ENCODE results near the gene MYO10.

Gene MYO10

DNA sequence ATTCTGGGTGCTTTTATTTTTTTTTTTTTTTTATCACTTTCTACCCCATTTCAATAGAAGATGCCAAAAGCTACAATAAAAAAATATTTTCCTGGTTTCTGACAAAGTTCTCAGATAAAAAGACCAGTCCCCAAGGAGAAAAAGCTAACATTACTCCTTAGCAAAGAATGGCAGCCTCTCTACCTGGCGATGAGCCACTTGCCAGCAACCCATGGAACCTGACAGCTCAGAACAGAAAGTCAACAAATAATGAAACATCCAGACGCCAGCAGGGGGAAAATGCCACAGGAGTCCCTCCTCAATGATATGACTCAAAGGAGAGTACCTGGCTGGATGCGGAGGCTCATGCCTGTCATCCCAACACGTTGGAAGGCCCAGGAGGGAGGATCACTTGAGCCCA, 123.2 kb downstream of the MYO10 start:
- DNase-seq (ENCODE audit: low read depth in 2 of 2): no peak

DNA sequence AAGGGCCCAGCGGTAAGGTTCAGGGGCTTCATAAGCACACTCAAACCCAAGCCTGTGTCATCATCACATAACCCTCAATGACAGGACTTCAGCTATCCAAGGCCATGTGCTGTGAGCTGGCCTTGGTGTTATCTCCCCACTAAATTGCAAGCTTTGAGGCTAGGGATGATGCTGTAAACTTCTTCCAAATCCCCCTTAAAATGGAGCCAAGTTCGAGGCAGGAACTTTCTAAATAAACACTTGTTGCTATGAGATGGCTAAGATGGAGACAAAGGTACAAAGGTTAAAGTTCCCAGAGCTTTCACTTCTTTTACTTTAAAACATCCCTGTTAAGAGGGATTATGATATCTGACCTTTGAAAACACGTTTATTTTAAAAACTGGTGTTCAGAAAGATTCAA, 123.6 kb downstream of the MYO10 start:
- no peak for DNase-seq (ENCODE audit: low read depth in 2 of 2)

DNA sequence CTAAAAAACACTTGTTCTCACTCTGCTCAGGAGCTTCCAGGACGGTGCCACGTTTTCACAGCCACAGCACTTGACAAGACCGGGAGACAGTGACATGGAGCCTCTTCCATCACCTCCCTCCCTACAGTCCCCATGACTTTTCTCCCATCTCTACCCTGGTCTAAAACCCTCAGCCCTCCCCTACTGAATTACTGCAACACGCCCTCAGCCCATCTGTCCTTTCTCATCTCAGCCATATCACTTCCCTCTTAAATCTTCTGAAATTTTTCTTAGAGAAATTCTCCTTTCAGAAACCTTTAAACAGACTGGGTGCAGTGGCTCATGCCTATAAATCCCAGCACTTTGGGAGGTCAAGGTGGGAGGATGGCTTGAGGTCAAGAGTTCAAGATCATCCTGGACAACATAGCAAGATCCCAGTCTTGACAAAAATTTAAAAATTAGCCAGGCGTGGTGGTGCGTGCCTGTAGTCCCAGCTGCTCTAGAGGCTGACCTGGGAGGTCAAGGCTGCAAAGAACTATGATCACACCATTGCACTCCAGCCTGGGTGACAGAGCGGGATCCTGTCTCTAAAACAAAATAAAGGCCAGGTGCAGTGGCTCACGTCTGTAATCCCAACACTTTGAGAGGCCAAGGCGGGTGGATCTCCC, 125.8 kb downstream of the MYO10 start:
- no peak for DNase-seq (ENCODE audit: low read depth in 2 of 2)

DNA sequence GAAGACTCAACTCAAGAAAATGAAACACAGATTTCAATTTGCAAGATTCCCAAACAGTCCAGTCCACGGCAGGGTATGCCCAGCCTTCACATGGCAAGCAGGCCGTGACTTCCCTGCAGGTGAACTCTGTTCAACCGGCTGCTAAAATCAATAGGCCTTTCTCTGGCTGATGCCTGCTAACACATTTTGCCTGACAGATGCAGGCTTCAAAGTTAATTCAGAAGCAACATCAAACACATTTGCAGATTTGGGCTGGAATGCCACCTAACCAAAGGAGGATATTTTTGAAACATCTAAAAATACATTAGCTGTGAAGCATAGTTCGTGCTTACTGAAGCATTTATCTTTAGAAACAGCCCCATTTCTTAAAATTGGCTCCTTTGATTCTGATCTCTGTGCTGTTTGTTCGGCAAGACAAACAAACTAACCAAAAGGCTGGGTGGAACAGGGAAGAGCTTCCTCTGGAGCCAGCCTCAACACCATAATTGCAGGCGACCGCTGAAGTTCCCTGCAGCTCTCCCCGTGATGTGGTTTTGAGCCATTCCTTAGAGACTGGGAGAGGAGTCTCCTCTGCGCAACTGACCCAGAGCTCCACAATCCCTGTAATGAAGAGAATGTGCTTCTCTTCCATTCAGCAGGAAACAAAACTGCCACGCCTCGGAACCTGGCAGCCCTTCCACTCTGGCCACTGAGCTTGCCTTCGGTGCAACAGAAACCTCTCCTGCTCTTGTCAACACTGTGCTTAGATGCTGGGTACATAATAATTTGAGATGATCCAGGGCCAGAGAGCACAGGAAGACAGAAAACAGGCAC, 126.5 kb downstream of the MYO10 start:
- DNase-seq (ENCODE audit: low read depth in 2 of 2): no peak

DNA sequence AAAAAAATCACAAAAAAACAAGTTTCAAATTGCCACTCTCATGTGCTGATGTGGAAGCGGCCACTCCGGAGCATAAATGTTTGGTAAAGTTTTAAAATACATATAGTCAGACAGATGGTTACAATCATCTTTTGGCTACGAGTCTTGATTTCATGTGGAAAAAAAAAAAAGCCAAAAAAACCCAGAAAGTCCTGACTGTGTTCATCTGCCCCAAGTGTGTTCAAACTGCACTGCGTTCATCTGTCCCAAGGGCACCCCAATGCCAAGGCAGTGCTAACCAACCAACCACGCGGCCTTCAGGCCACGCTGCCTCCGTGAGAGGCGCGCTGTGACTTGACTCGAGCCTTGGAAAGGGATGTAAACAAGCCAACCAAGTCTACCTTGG, 127.1 kb downstream of the MYO10 start:
- no peak for DNase-seq (ENCODE audit: low read depth in 2 of 2)

DNA sequence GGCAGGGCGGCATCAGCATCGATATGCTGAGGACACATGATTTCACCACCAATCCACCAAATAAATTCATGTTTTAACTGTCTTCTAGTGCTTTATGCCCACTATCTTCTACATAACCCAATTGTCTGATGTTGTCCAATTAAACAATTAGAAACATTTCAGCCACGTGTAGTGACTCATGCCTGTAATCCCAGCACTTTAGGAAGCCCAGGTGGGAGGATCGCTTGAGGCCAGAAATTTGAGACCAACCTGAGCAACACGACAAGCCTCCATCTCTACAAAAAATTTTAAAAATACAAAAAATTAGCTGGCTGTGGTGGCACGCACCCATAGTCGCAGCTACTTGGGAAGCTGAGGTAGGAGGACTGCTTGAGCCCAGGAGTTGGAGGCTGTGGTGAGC, 128.1 kb downstream of the MYO10 start:
- no peak for DNase-seq (ENCODE audit: low read depth in 2 of 2)

DNA sequence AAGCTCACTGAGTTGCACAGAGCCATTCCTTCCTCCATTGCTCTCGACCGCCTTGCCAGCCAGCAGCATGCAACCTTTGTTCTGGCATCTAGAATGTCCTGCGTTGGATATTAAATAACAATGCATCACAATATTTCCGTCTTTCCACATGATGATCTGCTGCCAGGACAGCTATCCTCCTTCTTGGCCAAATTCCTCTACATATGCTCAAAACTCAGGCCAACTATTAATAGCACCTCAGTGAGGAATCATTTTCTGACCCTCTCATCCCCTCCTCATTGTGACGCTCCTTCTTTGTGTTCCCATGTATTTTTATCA, 128.6 kb downstream of the MYO10 start:
- no peak for DNase-seq (ENCODE audit: low read depth in 2 of 2)

DNA sequence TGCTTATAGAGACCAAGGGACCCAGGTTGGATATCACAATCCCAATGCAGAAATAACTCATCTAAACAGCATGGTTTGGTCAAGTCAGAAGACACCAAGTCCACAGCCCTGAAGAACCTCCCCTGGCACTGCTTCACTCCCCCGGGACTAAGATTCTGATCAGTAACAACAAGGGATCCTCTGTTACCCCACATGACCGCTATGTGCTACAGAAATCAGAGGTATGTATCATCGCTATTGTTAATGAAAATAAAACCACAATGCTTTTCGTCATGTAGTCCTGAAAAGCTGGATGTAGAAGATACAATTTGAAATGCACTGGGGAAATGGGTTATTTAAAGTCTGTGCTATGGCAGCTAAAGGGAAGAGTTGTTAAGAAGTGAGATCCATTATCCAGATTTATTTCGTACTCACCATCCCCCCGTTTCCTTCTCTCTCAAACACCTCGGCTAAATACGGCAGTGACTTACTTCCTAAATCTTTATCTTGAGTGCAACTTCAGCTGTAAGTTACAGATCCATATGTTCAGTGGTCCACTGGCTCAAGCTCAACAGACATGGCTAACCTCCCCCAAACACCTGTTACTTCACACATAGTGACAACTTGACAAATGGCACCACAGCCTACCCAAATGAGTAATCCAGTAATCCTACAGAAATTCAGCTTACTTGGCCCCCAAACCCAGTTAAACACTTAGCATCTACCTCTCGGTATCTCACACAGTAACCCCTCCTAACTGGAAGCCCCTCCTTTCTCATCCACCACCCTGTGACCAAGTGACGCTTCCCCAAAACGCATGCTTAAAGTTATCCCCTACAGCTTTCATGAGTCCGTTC, 129.2 kb downstream of the MYO10 start:
- DNase-seq (ENCODE audit: low read depth in 2 of 2): no peak

DNA sequence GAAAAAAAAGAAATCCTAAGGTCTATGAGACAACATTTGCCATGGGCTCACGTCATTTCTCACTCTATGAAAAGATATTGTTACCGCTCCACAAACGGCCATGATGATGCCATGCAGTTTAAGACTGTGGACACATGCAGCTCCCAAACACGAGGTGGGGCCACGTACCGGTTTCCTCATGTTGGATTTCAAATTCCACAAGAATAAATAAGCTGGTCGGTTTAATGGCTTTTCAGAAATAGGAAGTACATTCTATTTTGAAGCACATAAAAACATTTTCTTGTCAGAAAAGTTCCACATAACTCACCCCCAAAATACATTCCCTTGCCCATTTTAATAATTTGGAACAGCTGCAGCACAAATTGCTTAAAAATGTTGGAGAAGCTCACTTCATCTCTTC, 130.6 kb downstream of the MYO10 start:
- no peak for DNase-seq (ENCODE audit: low read depth in 2 of 2)

DNA sequence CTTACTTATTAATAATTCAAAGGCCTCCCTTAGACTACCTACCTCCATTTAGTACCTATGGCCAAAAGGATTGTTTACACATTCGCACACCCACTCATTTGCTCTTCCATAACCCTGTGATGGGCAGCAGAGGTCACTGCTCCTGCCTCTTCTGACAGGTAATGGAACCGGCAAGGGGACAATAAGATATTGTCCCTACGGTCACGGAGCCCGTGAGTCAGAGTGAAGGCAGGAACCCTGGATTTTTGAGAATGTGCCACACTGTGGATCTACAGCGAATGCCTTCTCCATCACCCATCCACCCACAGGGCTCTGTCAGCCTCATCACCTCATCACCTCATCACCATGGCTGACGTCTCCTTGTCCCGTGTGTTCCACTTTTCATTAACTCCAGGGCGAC, 132.3 kb downstream of the MYO10 start:
- no peak for DNase-seq (ENCODE audit: low read depth in 2 of 2)

DNA sequence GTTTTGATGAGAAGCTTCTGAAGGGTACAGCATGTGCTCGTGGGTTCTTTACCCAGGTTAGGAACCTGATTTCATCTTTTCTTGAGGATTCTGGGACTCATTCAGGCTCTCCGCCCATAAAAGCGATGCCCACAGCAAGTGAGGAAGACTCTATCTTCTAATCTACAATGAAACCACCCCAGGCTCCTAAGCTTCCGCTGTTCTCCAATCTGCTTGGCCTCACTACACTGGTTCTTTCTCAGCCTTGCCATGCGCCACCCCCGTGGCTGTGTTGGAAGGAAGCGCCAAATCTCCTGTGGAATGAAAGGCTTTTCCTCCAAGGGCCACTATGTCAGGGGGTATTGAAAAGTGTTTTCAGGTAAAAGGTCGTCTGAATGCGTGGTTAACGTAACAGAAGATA, 135.6 kb downstream of the MYO10 start:
- DNase-seq (ENCODE audit: low read depth in 2 of 2): no peak

DNA sequence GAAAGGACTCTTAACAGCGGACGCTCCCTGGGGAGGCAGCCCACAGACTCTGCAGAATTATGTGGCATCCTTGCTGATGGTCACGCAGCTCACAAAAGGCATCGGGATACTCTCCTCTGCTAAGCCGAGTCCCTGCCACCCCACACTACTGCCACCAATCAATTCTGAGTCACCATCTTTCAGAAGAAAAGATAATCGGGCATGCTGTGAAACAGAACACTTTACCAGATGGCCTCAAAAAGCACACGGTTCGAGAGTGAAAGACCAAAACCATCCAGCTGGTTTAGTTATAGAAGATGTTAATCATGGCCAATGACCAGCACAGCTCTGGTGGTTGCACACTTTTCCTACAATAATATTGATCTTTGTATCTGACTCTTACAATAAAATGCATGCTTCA, 136.3 kb downstream of the MYO10 start:
- no peak for DNase-seq (ENCODE audit: low read depth in 2 of 2)

DNA sequence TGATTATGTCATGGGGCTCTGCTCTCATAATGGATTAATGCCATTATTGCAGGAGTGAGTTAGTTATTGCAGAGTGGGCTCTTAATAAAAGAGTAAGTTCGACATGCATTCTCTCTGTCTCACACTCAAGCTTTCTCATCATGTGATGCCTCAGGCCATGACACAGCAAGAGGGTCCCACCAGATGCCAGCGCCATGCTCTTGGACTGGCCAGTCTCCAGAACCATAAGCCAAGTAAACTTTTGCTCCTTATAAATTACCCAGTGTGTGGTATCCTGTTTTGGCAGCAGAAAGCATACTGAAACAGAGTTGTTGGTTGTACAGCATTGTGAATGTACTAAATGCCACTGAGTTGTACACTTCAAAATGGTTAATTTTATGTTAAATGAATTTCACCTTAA, 138.1 kb downstream of the MYO10 start:
- no peak for DNase-seq (ENCODE audit: low read depth in 2 of 2)

DNA sequence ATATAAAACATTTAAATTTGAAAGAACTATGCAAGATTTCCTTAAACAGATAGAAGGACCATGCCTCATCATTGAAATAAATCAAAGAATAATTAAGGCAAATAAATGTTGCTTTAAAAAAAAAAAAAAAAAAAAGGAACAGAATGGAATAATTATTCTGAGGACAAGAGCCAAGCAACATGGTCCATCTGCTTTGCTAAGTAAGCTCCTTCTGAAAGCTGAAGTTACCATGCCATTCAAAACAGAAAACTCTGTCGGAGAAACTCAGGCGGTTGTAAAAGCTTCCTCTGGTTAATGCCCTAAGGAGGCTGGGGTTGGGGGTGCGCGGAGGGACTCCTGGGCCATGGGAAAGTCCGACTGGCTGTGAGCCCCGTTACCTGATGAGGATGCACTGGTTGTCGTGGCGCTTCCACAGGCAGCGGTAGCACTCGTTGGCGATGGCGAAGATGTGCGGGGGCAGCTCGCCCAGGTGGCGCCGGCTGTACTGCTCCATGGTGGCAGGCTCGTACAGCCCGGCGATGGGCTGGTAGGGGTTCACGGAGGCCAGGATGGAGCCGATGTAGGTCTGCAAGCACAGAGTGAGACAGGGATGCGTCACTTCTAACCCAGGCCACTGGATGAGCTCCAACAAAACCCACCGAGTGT, 141.7 kb downstream of the MYO10 start:
- no peak for DNase-seq (ENCODE audit: low read depth in 2 of 2)

DNA sequence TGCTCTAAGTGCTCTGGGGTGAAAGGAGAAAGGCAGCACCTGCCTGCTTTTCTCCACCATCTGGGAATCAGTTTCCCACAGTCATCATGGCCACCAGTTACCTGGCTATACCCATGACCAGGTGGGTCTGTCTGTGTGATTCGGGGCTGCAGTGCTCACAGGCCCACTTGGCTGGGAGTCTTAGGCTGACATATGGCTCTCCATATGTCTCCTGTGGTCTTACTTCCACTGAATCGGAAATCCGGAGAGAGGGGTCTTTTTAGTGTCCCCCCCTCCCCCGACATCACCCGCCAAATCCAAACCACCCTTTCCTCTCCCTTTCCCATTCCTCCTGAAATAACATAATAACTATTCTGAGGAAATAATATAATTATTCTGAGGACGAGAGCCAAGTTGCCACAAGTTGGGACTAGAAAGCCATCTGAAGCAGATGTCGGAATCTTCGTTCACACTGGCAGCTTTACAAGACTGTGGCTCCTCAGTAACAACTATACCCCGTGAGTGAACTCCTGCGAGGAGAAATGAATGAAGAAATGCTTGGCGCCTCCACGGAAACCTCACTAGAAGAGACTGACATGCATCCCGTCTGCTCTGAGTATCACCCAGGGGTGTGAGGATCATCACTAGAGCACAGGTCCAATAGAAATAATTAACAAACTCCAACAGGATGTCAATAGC, 143.4 kb downstream of the MYO10 start:
- no peak for DNase-seq (ENCODE audit: low read depth in 2 of 2)

DNA sequence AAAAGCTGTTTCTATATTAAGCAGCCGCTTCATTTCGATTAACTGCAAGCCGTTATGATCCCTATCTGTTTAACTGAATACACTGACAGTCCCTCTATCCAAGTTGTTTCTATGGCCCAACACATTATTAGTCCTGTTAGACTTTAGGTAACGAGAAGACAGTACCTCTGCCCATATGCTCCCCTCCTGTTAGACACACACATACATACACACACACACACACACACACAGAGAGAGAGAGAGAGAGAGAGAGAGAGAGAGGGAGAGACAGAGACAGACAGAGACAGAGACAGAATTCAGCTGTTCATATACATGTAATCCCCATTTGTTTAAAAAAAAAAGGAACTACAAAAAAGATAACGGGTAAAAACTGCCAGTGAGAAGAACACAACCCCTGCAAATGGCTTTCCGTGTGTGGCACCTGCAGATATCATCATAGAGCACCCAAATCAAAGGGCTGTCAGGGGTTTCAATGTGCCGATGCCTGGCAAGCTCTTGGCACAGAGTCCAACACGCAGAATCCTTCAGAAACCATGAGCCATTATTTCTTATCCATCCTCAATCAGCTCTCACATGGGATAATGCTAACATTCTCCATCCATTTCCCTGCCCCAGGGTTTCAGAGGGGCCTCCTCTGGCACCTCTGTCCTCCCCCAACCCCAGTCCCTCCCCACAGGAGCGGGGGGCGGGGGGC, 144.0 kb downstream of the MYO10 start:
- DNase-seq (ENCODE audit: low read depth in 2 of 2): no peak

DNA sequence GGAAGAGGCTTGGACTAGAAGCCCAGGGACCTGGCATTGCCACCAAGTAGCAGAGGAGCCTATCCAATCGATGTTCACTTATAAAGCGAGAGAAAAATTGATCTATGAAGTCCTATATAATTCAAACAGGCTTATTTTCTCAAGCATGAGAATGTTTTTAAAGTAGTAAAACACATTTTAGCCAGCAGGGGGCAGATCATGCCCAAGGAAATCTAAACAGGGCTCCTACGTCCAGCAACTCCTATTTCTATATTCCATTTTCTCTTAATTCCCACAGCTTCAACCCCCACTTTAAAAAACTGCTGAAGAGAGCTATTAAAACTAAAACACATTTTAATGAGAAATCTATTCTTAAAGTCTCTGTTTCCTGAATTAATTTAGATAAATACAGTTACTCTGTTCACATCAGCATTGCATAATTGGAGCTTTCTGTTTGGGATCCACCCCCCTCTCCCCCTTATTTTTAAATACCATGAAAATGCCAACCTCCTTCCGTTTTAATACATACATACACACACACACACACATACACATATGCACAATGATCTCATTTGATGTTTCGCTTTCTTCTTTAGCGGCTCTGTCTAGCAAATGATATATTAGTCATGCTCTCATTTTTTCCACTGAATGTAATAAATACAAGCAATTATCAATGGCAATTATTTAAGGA, 144.9 kb downstream of the MYO10 start:
- DNase-seq (ENCODE audit: low read depth in 2 of 2): no peak

DNA sequence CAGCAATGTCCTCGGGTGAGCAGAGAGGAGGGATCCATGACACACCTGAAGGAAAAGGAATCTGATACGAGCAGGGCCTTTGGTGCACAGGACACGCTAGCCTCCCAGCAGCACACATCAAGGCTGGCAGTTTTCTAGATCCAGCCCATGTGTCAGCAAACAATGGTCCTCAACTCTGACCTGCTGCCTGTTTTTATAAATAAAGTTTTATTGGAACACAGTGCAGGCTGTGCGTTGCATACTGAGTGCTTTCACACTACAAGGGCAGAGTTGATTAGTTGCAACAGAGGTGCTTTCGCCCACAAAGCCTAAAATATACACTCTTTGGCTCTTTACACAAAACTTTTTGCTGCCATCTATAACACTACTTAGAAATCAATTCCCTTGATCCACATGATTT, 147.1 kb downstream of the MYO10 start:
- DNase-seq (ENCODE audit: low read depth in 2 of 2): no peak

DNA sequence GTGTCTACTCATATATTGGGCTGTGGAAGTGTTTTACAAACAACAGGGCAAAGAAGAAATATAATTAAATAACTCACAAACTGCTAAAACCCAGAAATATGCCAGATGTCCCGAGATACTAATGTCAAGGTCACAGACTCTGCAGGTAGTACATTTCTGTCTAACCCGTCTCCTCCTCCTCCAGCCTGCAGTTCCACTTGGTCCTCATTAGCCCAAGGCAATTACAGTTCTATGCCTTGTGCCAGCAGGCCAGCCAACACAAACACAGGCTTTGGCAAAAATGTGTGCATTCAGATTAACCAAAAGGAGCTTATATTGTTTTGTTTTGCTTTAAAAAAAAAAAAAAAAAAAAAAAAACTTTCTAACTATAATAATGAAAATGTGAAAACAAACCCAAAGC, 148.8 kb downstream of the MYO10 start:
- no peak for DNase-seq (ENCODE audit: low read depth in 2 of 2)
